ENCODE data around the gene KRTAP2-4.
"Not testable (repeated sequence)": the region's sequence is repeated elsewhere in the genome, so short reads cannot be mapped to it uniquely, and the experiment has no call there.

Gene KRTAP2-4

GRCh38 chr17:41071606-41072360 is 6.1 kb upstream of the KRTAP2-4 start:
- no peak for DNase-seq

GRCh38 chr17:41069031-41069430 is 3.4 kb upstream of the KRTAP2-4 start:
- DNase-seq: peak; percentile 14

GRCh38 chr17:41067281-41067680 is 1.6 kb upstream of the KRTAP2-4 start:
- DNase-seq: no peak

GRCh38 chr17:41065016-41065689 is 526 bp downstream of the KRTAP2-4 start:
- DNase-seq: not testable (repeated sequence)

GRCh38 chr17:41064301-41064700 is 1.4 kb downstream of the KRTAP2-4 start:
- peak; percentile 7 for DNase-seq

GRCh38 chr17:41063449-41063848 is 2.2 kb downstream of the KRTAP2-4 start:
- no peak for DNase-seq

- DNase-seq: no peak
Measured at GRCh38 chr17:41061964-41062363, 3.7 kb downstream of the KRTAP2-4 start.

- no peak for DNase-seq
Measured at GRCh38 chr17:41060052-41060604, 5.6 kb downstream of the KRTAP2-4 start, which contains the start of gene KRTAP2-3. KRTAP2-3 (minus strand) TSS chr17:41060114; CDS start chr17:41060050, 64 bp downstream.

- not testable (repeated sequence) for DNase-seq
Measured at GRCh38 chr17:41059276-41060051, 6.2 kb downstream of the KRTAP2-4 start.

- no peak for DNase-seq
Measured at GRCh38 chr17:41058741-41059140, 6.9 kb downstream of the KRTAP2-4 start.

GRCh38 chr17:41057547-41057946 is 8.1 kb downstream of the KRTAP2-4 start:
- DNase-seq: no peak

GRCh38 chr17:41055130-41055529 is 10.5 kb downstream of the KRTAP2-4 start, which contains the start of gene KRTAP2-2:
KRTAP2-2 (minus strand) TSS chr17:41055230; CDS start chr17:41055211, 19 bp downstream.
- DNase-seq: not testable (repeated sequence)

- DNase-seq: not testable (repeated sequence)
Measured at GRCh38 chr17:41054556-41054955, 11.1 kb downstream of the KRTAP2-4 start.

- DNase-seq: no peak
Measured at GRCh38 chr17:41054025-41054424, 11.7 kb downstream of the KRTAP2-4 start.

GRCh38 chr17:41052566-41052965 is 13.1 kb downstream of the KRTAP2-4 start:
- DNase-seq: no peak

GRCh38 chr17:41049110-41049509 is 16.6 kb downstream of the KRTAP2-4 start:
- no peak for DNase-seq

- DNase-seq: no peak
Measured at GRCh38 chr17:41048441-41048840, 17.2 kb downstream of the KRTAP2-4 start.

GRCh38 chr17:41046735-41047465 is 18.8 kb downstream of the KRTAP2-4 start, which contains the start of gene KRTAP2-1:
KRTAP2-1 (minus strand) TSS chr17:41047316; CDS start chr17:41047267, 49 bp downstream.
- not testable (repeated sequence) for DNase-seq

GRCh38 chr17:41042953-41043352 is 22.7 kb downstream of the KRTAP2-4 start:
- no peak for DNase-seq

GRCh38 chr17:41040783-41041571 is 24.7 kb downstream of the KRTAP2-4 start, which contains the start of gene KRTAP1-1:
KRTAP1-1 (minus strand) TSS chr17:41041450; CDS start chr17:41041397, 53 bp downstream.
- DNase-seq: not testable (repeated sequence)

- DNase-seq: no peak
Measured at GRCh38 chr17:41037853-41038350, 27.8 kb downstream of the KRTAP2-4 start.

All from hematopoietic multipotent progenitor cell treated with erythropoietin and hydrocortisone succinate and interleukin-3 and kit ligand, for 4 days (in vitro differentiated cells).